Transverse colon (tissue), 4 donors: Measurements from ENCODE around the gene TMEM132C. TPM values are rescaled to one million over a fixed set of nuclear protein-coding genes. Genes with fewer than 3 reads are reported as not detected.
"Not testable (repeated sequence)": the region's sequence is repeated elsewhere in the genome, so short reads cannot be mapped to it uniquely, and the experiment has no call there.

ENCODE experiments used
- DNase-seq: peaks from one replicate; pipeline ENCODE4 v3.0.0-alpha.2; 2019
- H3K27ac ChIP-seq, 4 donors: fragments of 200-600 bp; sonication (generic); 2 replicates each; pipeline ENCODE4 v1.5.1; 2016 to 2018; ENCODE audit warnings: inconsistent platforms in 4 of 4
- H3K27me3 ChIP-seq: fragments of 200-600 bp; sonication (generic); 2 replicates; pipeline ENCODE4 v1.5.1; 2017; ENCODE audit warnings: inconsistent platforms
- H3K36me3 ChIP-seq, 4 donors: fragments of 200-600 bp; sonication (generic); 2 replicates each; pipeline ENCODE4 v1.5.1; 2017 to 2019; ENCODE audit warnings: inconsistent platforms in 4 of 4
- H3K4me1 ChIP-seq, 4 donors: fragments of 200-600 bp; sonication (generic); 2 replicates each; pipeline ENCODE4 v1.5.1; 2017 to 2020; ENCODE audit warnings: inconsistent platforms in 4 of 4
- H3K4me3 ChIP-seq, 4 donors: fragments of 200-600 bp; sonication (generic); 1 replicate in 1 of 4; 2 replicates in 3 of 4; pipeline versions ENCODE4 v1.5.1 to v1.6.1; 2017 to 2019; ENCODE audit warnings: inconsistent platforms in 4 of 4
- H3K9me3 ChIP-seq, 2 donors: fragments of 200-600 bp; sonication (generic); 2 replicates each; pipeline ENCODE4 v1.5.1; 2017 to 2019; ENCODE audit warnings: inconsistent platforms in 2 of 2
- EP300 ChIP-seq: sonication (generic); formaldehyde crosslinking; IDR thresholded peaks from one replicate; pipeline ENCODE4 v1.6.1; 2017; ENCODE audit warnings: antibody characterized with exemption, low read depth
- POLR2A ChIP-seq: fragments of 450-650 bp; IDR thresholded peaks from one replicate; pipeline ENCODE4 v1.6.1; 2016; ENCODE audit warnings: antibody characterized with exemption, mild to moderate bottlenecking, moderate library complexity
- POLR2AphosphoS5 ChIP-seq, 3 donors: sonication (generic); formaldehyde crosslinking; IDR thresholded peaks; one replicate each; pipeline ENCODE4 v1.6.1; 2016; ENCODE audit warnings: antibody characterized with exemption in 3 of 3
- WGBS, 2 donors: methylation state at CpG; one replicate each; pipeline ENCODE4 v1.1.5; 2018; ENCODE audit warnings: low coverage in 1 of 2; 5-methylcytosine and 5-hydroxymethylcytosine counted together
- in situ Hi-C, 4 donors: fragments of 200-750 bp; cut with MboI; loops; one replicate each; pipeline versions ENCODE4 v1.15.0 to v1.15.1; 2017; ENCODE audit warnings: low sequenced_read_pairs in 3 of 4, low pct_ligation_motif_present in 1 of 4, low pct_unique_long_range_greater_than_20kb in 1 of 4
- intact Hi-C: fragments of 100-400 bp; cut with DNase I; formaldehyde crosslinking; loops from one replicate; pipeline ENCODE4 v1.15.1; 2023; ENCODE audit warnings: low total_unique reads
- total RNA-seq, 4 donors: library from RNA; depleted of rRNA; stranded (reverse); fragments of >200 nt; gene quantifications; one replicate each; pipeline ENCODE4 v1.1.0, GENCODE V29; 2016
- TF ChIP-seq, protein P1 (sequence below), 5 experiments: fragments of 200-600 bp in 3 of 5; fragments of 450-650 bp in 2 of 5; sonication (generic) in 3 of 5; IDR thresholded peaks; 1 replicate in 2 of 5; 2 replicates in 3 of 5; pipeline ENCODE4 v1.5.1; 2016 to 2017; ENCODE audit warnings: antibody characterized with exemption in 5 of 5, inconsistent platforms in 3 of 5, mild to moderate bottlenecking in 2 of 5, moderate library complexity in 1 of 5

Gene TMEM132C
- total RNA-seq, 4 donors from 2014 or later = 0.20 to 1.6 (median 0.58) TPM

GRCh38 chr12:128603573-128604115 is 336.7 kb downstream of the TMEM132C start:
- intact Hi-C loops = no loop called here
- 20 to 40% methylated on average over 3 to 4 of the region's 4 CpGs for WGBS, 2 donors
- peaks cover 0 to 28% (median 12%) of the 10 kb centered on the region in 4 donors for H3K4me1 ChIP-seq
- H3K4me3 ChIP-seq = no peak overlapping the region
- no peaks in the 10 kb centered on the region for H3K36me3 ChIP-seq
- no peaks in the 10 kb centered on the region for H3K9me3 ChIP-seq
- TF ChIP-seq EP300 = no peak
- no peak for TF ChIP-seq POLR2AphosphoS5 (IDR thresholded peaks at IDR 0.05)
- H3K27me3 ChIP-seq = no peaks in the 10 kb centered on the region
- peak; percentile 17 for DNase-seq
- H3K27ac ChIP-seq = peak overlapping the region; percentile 34 to 66 (median 56)
- in situ Hi-C loops = no loop called here

GRCh38 chr12:128604219-128604618 is 337.2 kb downstream of the TMEM132C start:
- DNase-seq, H3K4me3 ChIP-seq, H3K9me3 ChIP-seq, H3K27me3 ChIP-seq, in situ Hi-C loops, intact Hi-C loops, H3K36me3 ChIP-seq: not testable (repeated sequence)
- 60 to 82% methylated on average over 1 of the region's 1 CpG for WGBS, 2 donors
- H3K4me1 ChIP-seq = peaks cover 0 to 28% (median 12%) of the 10 kb centered on the region in 4 donors
- H3K27ac ChIP-seq = peak overlapping the region; percentile 20 to 63 (median 48)

DNA sequence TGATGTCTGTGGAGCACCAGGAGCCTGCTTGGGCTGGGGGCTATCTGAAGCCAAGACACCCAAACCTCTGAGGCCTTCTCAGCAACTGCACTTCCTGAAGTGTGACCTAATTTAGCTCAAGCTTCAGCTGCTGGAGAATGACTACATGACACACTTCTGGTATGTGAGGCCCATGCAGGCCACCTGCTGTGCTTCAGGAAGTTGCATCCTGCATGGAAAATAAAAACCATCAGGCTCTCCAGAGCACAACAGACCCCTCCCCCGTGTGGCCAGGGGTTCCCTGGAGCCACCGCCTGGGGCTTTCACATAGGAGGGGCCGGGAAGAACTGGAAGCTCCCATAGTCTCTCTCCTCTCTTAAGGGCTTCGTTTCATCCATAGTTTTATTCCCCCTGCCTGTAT is 339.1 kb downstream of the TMEM132C start:
- TF ChIP-seq POLR2A = no peak
- TF ChIP-seq, protein P1, sequence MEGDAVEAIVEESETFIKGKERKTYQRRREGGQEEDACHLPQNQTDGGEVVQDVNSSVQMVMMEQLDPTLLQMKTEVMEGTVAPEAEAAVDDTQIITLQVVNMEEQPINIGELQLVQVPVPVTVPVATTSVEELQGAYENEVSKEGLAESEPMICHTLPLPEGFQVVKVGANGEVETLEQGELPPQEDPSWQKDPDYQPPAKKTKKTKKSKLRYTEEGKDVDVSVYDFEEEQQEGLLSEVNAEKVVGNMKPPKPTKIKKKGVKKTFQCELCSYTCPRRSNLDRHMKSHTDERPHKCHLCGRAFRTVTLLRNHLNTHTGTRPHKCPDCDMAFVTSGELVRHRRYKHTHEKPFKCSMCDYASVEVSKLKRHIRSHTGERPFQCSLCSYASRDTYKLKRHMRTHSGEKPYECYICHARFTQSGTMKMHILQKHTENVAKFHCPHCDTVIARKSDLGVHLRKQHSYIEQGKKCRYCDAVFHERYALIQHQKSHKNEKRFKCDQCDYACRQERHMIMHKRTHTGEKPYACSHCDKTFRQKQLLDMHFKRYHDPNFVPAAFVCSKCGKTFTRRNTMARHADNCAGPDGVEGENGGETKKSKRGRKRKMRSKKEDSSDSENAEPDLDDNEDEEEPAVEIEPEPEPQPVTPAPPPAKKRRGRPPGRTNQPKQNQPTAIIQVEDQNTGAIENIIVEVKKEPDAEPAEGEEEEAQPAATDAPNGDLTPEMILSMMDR (IDR thresholded peaks at IDR 0.05) = no peak
- TF ChIP-seq EP300 = no peak
- no peak for TF ChIP-seq POLR2AphosphoS5 (IDR thresholded peaks at IDR 0.05)
- H3K27ac ChIP-seq = peak overlapping the region in 3 of 4 donors; percentile 32 to 51 (median 46)

DNA sequence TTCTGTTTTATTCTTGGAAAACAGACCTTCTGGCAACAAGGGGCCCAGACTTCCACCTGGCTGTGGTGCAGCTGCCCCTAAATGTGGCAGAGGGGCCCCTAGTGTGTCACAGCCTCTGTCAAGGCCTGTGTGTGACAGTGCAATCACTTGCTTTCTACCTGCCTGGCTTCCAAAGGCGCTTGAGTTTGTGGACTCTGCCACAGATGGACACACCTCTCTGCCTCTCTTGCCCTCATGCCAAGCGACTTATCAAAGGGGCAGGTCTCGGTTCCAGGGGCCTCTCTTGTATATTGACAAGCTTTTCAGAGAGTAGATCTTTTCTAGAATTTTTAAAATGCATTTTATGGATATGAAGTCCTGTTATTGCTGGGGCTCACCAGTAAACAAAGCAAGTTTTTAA is 339.6 kb downstream of the TMEM132C start:
- no peaks in the 10 kb centered on the region for H3K9me3 ChIP-seq
- WGBS, 2 donors = 34 to 47% methylated on average over 3 of the region's 3 CpGs
- H3K4me1 ChIP-seq = peaks cover 0 to 28% (median 12%) of the 10 kb centered on the region in 4 donors
- in situ Hi-C loops = no loop called here
- H3K27ac ChIP-seq = peak overlapping the region in 3 of 4 donors; percentile 32 to 51 (median 46)
- no peaks in the 10 kb centered on the region for H3K36me3 ChIP-seq
- TF ChIP-seq POLR2AphosphoS5 (IDR thresholded peaks at IDR 0.05) = no peak
- TF ChIP-seq, protein P1 (IDR thresholded peaks at IDR 0.05) = no peak
- no peak for TF ChIP-seq POLR2A
- TF ChIP-seq EP300 = no peak
- no peaks in the 10 kb centered on the region for H3K27me3 ChIP-seq
- H3K4me3 ChIP-seq = no peak overlapping the region
- DNase-seq = peak; percentile 39
- intact Hi-C loops = no loop called here

More for the DNA sequence above, 339.1 kb downstream of the TMEM132C start:
- intact Hi-C loops (no loop called here), in situ Hi-C loops (no loop called here)
- no peak for DNase-seq
- Histone ChIP-seq H3K4me1 (peaks cover 0 to 28% (median 12%) of the 10 kb centered on the region in 4 donors), H3K27me3 (no peaks in the 10 kb centered on the region), H3K4me3 (no peak overlapping the region), H3K9me3 (no peaks in the 10 kb centered on the region), H3K36me3 (no peaks in the 10 kb centered on the region)
- 47% methylated on average over 4 of the region's 4 CpGs; no CpG with 5 or more reads in 1 of the 2 donors for WGBS, 2 donors

DNA sequence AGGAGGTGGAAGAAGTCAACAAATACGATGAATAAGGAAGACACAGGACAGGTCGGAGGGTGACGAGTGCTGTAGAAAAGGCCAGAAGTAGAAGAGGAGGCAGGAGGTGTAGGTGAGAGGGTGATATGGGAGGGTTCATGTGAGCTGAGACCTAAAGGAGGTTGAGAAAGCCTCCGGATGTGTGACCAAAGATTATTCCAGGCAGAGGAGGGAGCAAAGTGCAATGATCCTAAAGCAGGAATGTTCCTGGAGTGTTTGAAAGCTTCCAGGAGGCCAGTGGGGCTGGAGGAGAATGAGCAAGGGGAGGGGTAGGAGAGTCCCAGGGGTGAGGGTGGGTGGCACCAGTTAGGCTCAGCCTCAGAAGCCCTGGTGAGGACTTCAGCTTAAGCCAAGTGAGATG is 340.0 kb downstream of the TMEM132C start:
- 47 to 52% methylated on average over 4 of the region's 4 CpGs for WGBS, 2 donors
- Histone ChIP-seq H3K4me3 (no peak overlapping the region), H3K27me3 (no peaks in the 10 kb centered on the region), H3K36me3 (no peaks in the 10 kb centered on the region), H3K9me3 (no peaks in the 10 kb centered on the region), H3K27ac (peak overlapping the region in 3 of 4 donors; percentile 32 to 51 (median 46)), H3K4me1 (peaks cover 0 to 28% (median 12%) of the 10 kb centered on the region in 4 donors)
- in situ Hi-C loops (no loop called here), intact Hi-C loops (no loop called here)
- peak; percentile 13 for DNase-seq
- TF ChIP-seq, protein P1 (IDR thresholded peaks at IDR 0.05) = no peak
- TF ChIP-seq POLR2A (no peak), POLR2AphosphoS5 (IDR thresholded peaks at IDR 0.05) (no peak), EP300 (no peak)
